ENCODE results near the gene GULP1.
"Not testable (repeated sequence)": the region's sequence is repeated elsewhere in the genome, so short reads cannot be mapped to it uniquely, and the experiment has no call there.

GULP1 gene

GRCh38 chr2:188492751-188493150 is 201.1 kb downstream of the GULP1 start:
- DNase-seq: no peak

DNA sequence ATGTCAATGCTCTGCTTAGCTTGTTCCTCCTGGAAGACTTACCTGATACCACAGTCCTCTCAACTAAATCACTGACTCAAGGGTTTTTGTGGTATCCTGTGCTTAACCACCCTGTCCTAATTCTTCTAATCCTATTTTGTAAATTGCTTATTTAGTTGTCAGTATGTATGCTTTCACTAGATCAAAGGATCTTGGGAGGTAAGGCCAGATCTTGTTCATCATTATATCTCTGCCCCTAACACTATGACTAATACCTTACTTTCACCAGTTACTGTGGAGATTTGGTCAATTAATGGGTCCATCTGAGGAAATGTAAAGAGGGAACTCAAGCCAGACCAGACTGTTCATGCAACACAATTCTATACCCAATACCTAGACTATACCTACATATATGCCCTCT is 203.2 kb downstream of the GULP1 start:
- DNase-seq: no peak

DNA sequence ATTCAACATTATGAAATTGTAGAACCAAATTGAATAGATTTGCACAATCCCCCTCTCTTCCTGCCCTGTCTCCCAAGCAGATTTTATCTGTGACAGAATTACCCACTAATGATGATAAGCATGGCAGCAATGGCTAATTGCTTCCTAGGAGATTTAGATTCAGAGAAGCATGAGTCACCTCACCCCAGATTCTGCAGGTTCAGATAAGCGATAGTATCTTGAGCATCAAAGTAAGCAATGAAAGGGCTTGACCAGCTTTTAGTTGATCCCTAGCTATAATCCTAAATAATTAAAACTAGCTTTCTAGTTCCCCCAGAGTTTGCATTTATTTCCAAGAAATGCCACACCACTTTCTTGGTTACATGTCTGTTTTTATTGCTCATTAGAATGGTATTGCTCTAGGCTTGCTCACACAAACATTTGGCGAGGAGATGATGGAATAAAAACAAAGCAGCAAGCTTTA is 204.3 kb downstream of the GULP1 start:
- no peak for DNase-seq

GRCh38 chr2:188497726-188498125 is 206.1 kb downstream of the GULP1 start:
- DNase-seq: no peak

DNA sequence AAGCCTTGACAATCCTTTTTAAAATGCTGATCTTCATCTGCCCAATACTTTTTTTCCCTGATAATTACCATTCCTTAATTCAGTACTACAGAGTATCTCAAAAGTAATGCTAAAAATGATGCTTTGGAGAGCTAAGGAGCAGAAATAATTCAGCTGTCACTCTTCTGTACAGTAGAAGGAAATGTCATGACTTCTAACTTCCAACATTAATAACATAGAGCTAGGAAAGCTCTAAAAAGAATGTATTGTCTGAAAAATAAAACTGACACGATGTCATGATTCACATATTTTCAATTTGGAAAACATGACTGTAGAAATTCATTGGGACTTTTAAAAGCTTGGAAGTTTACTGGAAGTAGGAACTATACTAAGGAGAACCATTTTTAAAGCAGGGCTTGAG is 212.3 kb downstream of the GULP1 start:
- DNase-seq: no peak

DNA sequence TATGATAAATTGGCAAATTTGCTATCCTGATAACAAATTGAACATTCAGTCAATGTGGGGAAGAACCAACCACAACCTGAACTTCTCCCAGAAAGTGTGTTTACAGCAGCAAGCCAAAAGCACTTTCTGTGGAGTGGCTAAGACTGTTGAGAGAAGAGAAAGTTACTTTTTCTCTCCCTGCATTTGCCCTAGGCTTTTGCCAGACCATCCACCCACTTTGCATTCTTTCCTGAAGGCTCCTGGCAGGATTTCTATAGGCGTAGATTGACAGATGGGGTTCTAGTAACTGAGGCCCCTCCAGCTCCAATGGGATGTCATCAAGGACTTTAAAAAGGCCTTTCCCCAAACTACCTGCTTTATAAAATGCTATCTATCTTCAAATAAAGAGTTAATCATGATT is 215.2 kb downstream of the GULP1 start:
- no peak for DNase-seq

- no peak for DNase-seq
Measured at GRCh38 chr2:188511346-188511745, 219.7 kb downstream of the GULP1 start.

DNA sequence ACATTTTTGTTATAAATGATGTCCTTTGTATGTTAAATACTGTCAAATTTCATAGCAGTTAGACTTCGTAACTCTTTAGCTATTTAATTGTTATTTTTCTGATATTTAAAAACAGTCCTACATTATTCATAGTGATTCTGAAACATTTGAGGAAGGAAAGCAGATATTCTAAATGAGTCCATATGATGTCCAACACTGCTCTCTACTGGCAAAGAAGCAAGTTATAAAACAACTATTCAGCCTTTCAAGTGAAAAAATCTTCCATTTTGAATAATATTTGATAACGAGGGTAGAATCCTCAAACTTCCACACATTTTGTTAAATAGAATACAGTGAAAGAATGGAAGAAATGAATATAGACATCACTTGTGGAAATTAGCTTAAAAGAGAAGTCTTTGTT is 220.8 kb downstream of the GULP1 start:
- no peak for DNase-seq

GRCh38 chr2:188515918-188516317 is 224.2 kb downstream of the GULP1 start:
- DNase-seq: no peak

DNA sequence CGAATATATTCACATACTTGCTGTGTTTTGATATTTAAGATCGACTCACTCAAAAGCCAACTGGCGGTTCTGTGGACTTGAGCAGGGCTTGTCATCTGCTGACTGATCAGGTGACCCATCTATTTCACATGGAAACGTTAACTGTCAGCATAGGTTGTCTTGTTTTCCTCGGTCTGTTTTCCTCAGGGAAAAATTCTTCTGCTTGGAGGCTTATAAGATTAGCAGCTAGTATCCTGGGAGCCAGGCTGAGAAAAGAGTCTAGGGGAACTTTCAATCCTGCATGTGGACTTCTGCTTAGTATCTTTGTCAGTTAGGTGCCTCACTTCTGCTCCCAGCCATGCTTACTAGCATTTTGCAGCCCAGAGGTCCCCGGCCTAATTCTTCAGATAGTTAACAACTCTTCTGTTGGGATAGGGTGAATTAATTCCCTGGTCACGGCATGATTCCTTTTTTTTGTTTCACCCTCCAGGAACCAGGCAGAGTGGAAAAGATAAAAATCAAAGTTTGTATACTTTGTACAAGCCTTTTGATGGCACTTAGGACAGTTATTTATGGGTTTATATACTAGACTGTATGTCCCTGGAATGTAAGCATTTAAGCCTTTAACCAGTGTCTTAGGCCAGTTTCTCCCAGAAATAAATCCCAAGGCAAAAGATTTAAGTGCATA is 226.0 kb downstream of the GULP1 start:
- no peak for DNase-seq

- DNase-seq: no peak
Measured at GRCh38 chr2:188518381-188518780, 226.7 kb downstream of the GULP1 start.

DNA sequence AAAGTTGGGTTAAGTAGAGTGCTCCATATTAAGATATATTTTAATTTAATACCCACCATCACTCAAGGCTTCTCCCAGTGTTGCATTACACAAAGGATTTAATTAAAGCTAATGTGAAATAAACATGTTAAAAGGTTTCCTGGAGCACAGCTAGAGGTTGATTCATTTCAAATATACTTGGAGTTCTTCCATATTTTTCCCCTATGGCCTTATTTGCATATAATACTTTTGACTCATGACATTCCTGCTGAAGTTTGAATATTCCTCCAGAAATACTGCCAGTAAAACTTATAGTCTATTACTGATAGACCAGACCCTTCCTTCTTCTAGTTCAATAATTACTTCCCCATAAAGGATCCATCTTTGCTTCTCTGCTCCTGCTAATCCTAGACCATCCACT is 227.5 kb downstream of the GULP1 start:
- DNase-seq: no peak

DNA sequence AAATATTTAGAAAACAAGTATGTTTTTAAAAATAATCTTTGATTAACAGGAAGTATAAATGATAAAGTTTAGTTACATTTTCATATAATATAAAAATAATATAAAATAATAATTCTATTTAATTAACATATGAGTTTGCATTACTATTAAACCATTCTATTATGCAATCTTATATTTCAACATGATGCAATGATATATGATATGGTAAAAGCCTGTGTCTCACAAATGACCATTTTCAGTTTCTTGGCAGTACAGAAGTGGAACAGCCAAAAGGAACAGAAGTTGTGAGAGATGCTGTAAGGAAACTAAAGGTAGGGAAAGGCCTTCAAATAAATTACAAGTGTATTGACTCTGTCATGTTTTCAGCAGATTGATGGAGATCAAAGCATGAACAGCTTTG is 230.8 kb downstream of the GULP1 start:
- DNase-seq: no peak

DNA sequence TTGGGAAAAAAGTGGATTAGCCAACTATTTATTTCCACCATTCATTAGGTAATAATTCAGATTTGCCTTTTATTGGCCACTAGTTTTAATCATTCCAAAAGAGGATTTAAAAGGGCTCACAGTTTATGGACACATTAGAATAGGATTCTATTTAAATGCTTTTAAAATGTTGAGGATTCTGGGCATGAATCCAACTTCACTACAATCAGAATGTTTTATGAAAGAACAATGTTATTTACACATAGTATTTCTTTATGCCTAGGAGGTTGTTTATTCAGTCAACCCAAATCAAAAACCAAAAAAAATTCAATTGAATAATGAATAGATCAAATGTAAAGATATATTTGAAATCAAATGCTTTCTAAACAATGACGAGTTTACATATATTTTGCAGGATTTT is 232.2 kb downstream of the GULP1 start:
- no peak for DNase-seq

- no peak for DNase-seq
Measured at GRCh38 chr2:188524519-188525113, 232.9 kb downstream of the GULP1 start.

DNA sequence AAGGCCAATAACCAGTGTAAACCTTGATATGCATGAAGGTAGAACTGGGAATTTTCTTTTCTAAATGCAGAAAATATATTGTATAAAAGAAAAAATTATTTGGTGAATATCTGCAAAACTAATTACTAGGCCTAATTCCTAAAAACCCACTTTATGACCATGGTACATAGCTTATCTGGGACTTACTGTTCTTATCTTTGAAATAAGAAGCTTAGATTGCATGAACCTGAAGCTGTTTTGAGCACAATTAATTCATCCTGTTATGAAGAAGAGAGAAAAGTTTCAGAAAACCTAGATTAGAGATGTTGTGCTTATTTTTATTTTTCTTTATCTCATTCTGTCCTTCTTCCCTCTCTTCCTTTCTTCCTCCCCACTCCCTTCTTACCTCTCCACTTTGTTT is 235.0 kb downstream of the GULP1 start:
- no peak for DNase-seq

DNA sequence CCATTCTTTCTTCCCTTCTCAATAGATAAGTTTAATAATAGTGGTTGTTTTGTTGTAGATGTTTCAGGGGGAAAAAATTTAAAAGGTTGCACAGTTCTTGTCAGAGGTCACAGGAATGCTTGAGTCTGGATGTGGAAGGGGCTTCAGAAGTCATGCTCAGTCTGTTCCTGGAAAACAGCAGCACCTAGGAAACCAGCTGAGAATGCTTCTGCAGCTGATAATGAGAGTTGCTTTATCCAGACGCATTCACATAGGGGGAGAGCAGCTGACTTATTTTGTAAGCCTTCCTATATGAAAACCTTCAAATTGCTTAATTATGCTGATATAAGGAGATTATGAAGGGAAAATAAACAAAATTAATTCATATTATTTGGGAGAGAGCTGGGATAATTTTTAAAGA is 235.5 kb downstream of the GULP1 start:
- DNase-seq: no peak

GRCh38 chr2:188527581-188527993 is 235.9 kb downstream of the GULP1 start:
- DNase-seq: no peak

DNA sequence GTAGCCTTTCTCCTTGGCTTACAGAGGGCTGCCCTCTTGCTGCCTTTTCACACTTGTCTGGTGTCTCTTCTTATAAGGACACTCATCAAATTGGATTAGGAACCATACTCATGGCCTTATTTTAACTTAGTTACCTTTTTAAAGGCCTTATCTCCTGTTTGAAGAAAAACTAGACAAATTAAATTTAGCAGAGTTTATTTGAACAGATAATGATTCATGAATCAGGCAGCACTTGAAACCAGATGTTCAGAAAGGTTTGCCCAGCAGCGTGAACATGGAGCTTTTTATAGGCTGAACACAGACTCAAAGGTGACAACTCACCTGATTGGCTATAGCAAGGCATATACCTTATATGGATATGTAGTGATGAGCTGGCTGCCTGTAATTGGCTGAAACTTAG is 238.0 kb downstream of the GULP1 start:
- DNase-seq: no peak

- no peak for DNase-seq
Measured at GRCh38 chr2:188534875-188535274, 243.2 kb downstream of the GULP1 start.

DNA sequence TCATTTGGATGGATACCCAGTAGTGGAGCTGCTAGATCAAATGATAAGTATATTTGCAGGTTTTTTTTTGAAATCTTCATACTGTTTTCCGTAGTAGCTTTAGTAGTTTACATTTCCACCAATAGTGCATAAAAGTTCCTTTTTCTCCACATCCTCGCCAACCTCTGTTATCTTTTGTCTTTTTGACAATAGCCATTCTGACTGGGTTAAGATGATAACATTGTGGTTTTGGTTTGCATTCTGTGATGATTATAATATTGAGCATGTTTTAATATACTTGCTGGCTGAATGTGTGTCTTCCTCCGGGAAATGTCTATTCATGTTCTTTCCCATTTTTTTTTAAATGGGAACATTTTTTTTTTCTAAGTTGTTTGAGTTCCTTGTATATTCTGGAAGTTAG is 260.0 kb downstream of the GULP1 start:
- no peak for DNase-seq

- DNase-seq: no peak
Measured at GRCh38 chr2:188557081-188557480, 265.4 kb downstream of the GULP1 start.

- DNase-seq: not testable (repeated sequence)
Measured at GRCh38 chr2:188559455-188559854, 267.8 kb downstream of the GULP1 start.

DNA sequence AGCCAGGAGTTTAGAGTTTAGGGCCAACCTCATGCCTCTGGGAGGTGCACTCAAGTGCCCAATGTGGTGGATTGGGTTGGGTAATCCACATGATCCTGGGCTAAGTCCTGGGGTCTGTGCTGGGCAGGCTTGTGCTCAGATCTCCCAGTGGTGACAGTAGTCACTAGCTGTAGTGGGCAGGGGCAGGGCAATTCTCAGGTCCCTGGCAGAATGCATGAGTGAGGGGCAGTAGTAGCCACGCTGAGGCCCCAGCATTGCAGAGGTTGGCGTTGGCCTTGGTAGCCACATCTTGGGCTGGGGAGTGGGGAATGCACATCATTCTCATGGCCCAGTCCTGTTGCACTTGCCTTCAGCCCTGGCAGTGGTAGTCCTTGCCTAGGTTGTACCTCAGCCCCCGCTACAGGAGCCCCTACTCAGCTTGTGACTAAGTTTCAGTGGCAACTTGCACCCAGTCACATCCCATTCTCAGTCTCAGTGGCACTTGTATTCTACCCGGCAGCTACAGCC is 269.9 kb downstream of the GULP1 start:
- DNase-seq: no peak

All from activated CD4-positive, CD25-positive, alpha-beta regulatory T cell treated with anti-CD3 and anti-CD28 coated beads, Interleukin-2, amount 50 U/mL, for 72 hours (primary cell).